OCI-LY3 (cell line): ENCODE data around the gene CHMP4B.

Experiments used
- H2AFZ ChIP-seq: fragments of 200-600, 300-600 bp; shearing (Covaris generic); 2 replicates; pipeline ENCODE4 v1.6.0; 2014; ENCODE audit warnings: antibody characterized with exemption, low read depth, low read length
- H3K27ac ChIP-seq: fragments of 200-600, 300-600 bp; sonication (generic); 2 replicates; pipeline ENCODE4 v1.5.1; 2014; ENCODE audit warnings: mild to moderate bottlenecking, low read length, moderate library complexity, mixed read lengths
- H3K27me3 ChIP-seq: fragments of 200-600, 300-600 bp; sonication (generic); 2 replicates; pipeline ENCODE4 v1.6.1; 2014; ENCODE audit warnings: low read depth, low read length, mixed read lengths
- H3K36me3 ChIP-seq: fragments of 200-600, 300-600 bp; sonication (generic); replicated peaks from 2 replicates; pipeline ENCODE3; 2014; ENCODE audit warnings: low read depth, low read length, mixed read lengths
- H3K4me1 ChIP-seq: fragments of 300-600, 200-600 bp; sonication (generic); 2 replicates; pipeline ENCODE4 v1.6.1; 2014; ENCODE audit warnings: low read length, mixed read lengths
- H3K4me2 ChIP-seq: fragments of 200-600, 300-600 bp; sonication (generic); 2 replicates; pipeline ENCODE4 v1.6.1; 2014; ENCODE audit warnings: low read length, mixed read lengths
- H3K4me3 ChIP-seq: fragments of 300-600, 200-600 bp; sonication (generic); 2 replicates; pipeline ENCODE4 v1.5.1; 2014; ENCODE audit warnings: antibody characterized with exemption, mild to moderate bottlenecking, low read length, moderate library complexity
- H3K79me2 ChIP-seq: fragments of 300-600, 200-600 bp; shearing (Covaris generic); 2 replicates; pipeline ENCODE4 v1.6.1; 2014; ENCODE audit warnings: mild to moderate bottlenecking, low read length, mixed read lengths
- H3K9ac ChIP-seq: fragments of 300-600, 200-600 bp; shearing (Covaris generic); 2 replicates; pipeline ENCODE4 v1.6.0; 2014; ENCODE audit warnings: mild to moderate bottlenecking, low read length, moderate library complexity
- H3K9me3 ChIP-seq: fragments of 200-600, 300-600 bp; shearing (Covaris generic); 2 replicates; pipeline ENCODE4 v1.6.1; 2014; ENCODE audit warnings: low read length, mixed read lengths; ENCODE audit not compliant: insufficient read depth
- H4K20me1 ChIP-seq: fragments of 200-600, 300-600 bp; sonication (generic); 2 replicates; pipeline ENCODE4 v1.6.1; 2016; ENCODE audit warnings: low read length, mixed read lengths; ENCODE audit not compliant: insufficient read depth
- EZH2phosphoT487 ChIP-seq: fragments of 200-600 bp; shearing (Covaris generic); IDR thresholded peaks from 2 replicates; pipeline ENCODE4 v1.6.1; 2018; ENCODE audit warnings: antibody characterized with exemption, mixed run types, low read depth
- TF ChIP-seq, protein P1 (sequence below): fragments of 200-600, 300-600 bp; sonication (generic); IDR thresholded peaks from 2 replicates; pipeline ENCODE4 v1.5.1; 2014; ENCODE audit warnings: antibody characterized with exemption, low read length, low read depth

Gene CHMP4B

DNA sequence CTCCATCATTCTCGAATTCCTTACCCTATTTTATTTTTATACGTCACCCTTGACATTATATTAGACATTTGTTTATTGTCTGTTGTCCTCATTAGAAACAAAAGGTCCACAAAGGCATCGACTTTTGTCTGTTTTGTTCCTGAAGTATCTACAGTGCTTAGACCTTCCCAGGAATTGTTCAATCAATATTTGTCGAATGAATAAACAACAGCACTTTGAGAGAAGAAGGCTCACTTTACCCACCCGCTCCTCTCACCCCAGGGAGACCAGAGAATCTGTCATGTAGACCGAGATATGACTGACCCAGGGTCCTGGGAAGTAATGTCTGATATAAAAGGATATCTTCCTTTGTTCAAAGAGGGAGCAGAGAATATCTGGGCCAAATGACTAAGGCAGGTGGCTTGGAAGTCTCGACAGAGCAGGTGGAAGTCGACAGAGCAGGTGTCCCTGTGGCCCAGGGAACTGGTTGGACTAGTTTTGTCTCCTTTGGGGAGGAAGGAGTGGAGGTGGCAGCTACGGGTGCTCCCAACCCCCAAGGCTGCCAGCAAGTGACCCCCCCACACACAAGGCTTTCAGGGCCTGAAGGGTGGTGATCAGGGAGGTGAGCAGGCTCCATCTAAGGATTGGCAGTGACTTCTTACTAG, 14.8 kb upstream of the CHMP4B start:
- H2AFZ ChIP-seq = no peak overlapping the region
- H3K9me3 ChIP-seq = no peaks in the 10 kb centered on the region
- H3K4me2 ChIP-seq = no peak overlapping the region
- no peaks in the 10 kb centered on the region for H3K27me3 ChIP-seq
- no peaks in the 10 kb centered on the region for H4K20me1 ChIP-seq
- H3K4me1 ChIP-seq = no peaks in the 10 kb centered on the region
- no peak overlapping the region for H3K27ac ChIP-seq
- TF ChIP-seq, protein P1, sequence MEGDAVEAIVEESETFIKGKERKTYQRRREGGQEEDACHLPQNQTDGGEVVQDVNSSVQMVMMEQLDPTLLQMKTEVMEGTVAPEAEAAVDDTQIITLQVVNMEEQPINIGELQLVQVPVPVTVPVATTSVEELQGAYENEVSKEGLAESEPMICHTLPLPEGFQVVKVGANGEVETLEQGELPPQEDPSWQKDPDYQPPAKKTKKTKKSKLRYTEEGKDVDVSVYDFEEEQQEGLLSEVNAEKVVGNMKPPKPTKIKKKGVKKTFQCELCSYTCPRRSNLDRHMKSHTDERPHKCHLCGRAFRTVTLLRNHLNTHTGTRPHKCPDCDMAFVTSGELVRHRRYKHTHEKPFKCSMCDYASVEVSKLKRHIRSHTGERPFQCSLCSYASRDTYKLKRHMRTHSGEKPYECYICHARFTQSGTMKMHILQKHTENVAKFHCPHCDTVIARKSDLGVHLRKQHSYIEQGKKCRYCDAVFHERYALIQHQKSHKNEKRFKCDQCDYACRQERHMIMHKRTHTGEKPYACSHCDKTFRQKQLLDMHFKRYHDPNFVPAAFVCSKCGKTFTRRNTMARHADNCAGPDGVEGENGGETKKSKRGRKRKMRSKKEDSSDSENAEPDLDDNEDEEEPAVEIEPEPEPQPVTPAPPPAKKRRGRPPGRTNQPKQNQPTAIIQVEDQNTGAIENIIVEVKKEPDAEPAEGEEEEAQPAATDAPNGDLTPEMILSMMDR = no peak
- no peak for TF ChIP-seq EZH2phosphoT487
- no peaks in the 10 kb centered on the region for H3K79me2 ChIP-seq
- H3K36me3 ChIP-seq = no peaks in the 10 kb centered on the region
- H3K4me3 ChIP-seq = no peak overlapping the region
- no peak overlapping the region for H3K9ac ChIP-seq

- H2AFZ ChIP-seq = no peak overlapping the region
- no peak overlapping the region for H3K4me2 ChIP-seq
- no peak overlapping the region for H3K4me3 ChIP-seq
Observed at GRCh38 chr20:33796907-33797544, 14.1 kb upstream of the CHMP4B start.

DNA sequence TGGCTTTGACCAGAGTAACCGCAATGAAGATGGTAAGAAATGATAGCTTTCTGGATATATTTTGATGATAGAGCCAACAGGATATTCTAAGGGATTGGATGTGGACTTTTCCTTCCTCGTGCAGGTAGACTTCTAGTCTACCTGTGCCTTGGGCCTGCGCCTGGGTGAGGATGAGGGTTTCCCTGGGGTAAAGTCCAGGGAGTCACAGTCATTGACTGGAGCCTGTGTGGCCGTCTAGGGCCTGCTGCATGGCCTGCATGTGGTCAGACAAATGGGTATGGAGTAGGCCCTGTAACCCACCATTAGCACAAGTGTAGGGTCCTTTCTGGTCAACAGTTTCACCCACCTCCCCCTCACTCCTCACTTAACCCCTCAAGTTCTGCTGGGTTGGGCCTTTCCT, 12.7 kb upstream of the CHMP4B start:
- no peaks in the 10 kb centered on the region for H3K36me3 ChIP-seq
- H3K79me2 ChIP-seq = no peaks in the 10 kb centered on the region
- no peaks in the 10 kb centered on the region for H3K27me3 ChIP-seq
- H2AFZ ChIP-seq = no peak overlapping the region
- no peak overlapping the region for H3K27ac ChIP-seq
- TF ChIP-seq, protein P1 = no peak
- no peak for TF ChIP-seq EZH2phosphoT487
- H4K20me1 ChIP-seq = no peaks in the 10 kb centered on the region
- H3K4me3 ChIP-seq = no peak overlapping the region
- no peaks in the 10 kb centered on the region for H3K9me3 ChIP-seq
- H3K4me1 ChIP-seq = no peaks in the 10 kb centered on the region
- no peak overlapping the region for H3K9ac ChIP-seq
- no peak overlapping the region for H3K4me2 ChIP-seq

More at GRCh38 chr20:33796907-33797544, 14.1 kb upstream of the CHMP4B start:
- H3K36me3 ChIP-seq = no peaks in the 10 kb centered on the region
- no peaks in the 10 kb centered on the region for H3K79me2 ChIP-seq
- H3K9me3 ChIP-seq = no peaks in the 10 kb centered on the region
- H4K20me1 ChIP-seq = no peaks in the 10 kb centered on the region
- H3K27ac ChIP-seq = no peak overlapping the region
- TF ChIP-seq, protein P1 = no peak
- TF ChIP-seq EZH2phosphoT487 = no peak
- no peaks in the 10 kb centered on the region for H3K27me3 ChIP-seq
- H3K9ac ChIP-seq = no peak overlapping the region
- H3K4me1 ChIP-seq = no peaks in the 10 kb centered on the region

DNA sequence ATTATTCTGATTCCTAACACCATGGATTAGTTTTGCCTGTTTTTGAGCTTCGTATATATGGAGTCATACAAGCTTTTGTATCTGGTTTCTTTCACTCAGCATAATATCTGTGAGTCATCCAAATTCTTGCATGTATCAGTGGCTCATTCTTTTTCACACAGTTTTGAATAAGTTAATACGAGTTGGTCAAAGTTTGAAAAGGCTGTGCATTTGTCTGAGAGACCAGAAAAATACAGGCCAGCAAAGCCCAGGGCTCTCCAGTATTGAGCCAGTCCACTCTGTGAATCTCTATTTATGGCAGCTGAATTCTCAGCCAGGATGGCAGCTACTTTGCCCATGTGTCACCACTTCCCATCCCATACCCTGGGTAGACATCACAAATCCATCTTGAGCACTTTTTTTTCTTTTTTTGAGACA, 7.2 kb upstream of the CHMP4B start:
- Histone ChIP-seq H2AFZ (no peak overlapping the region), H3K36me3 (no peaks in the 10 kb centered on the region), H3K4me3 (no peak overlapping the region), H3K27ac (no peak overlapping the region), H3K9me3 (no peaks in the 10 kb centered on the region), H3K4me1 (no peaks in the 10 kb centered on the region), H3K4me2 (no peak overlapping the region), H4K20me1 (no peaks in the 10 kb centered on the region), H3K9ac (no peak overlapping the region), H3K27me3 (peaks cover 8% of the 10 kb centered on the region), H3K79me2 (no peaks in the 10 kb centered on the region)
- no peak for TF ChIP-seq EZH2phosphoT487
- TF ChIP-seq, protein P1 = no peak
